Hepatocyte (in vitro differentiated cells): ENCODE data around the gene LDLRAD4. TPM values are rescaled to one million over a fixed set of nuclear protein-coding genes. Genes with fewer than 3 reads are reported as not detected.

Experiments used
- DNase-seq: peaks from one replicate; pipeline ENCODE4 v3.0.0-alpha.2; 2016; ENCODE audit warnings: low spot score
- H2AFZ ChIP-seq: fragments of 200-600 bp; sonication (generic); 2 replicates; pipeline ENCODE4 v1.6.0; 2016; ENCODE audit warnings: antibody characterized with exemption, mild to moderate bottlenecking
- H3K27ac ChIP-seq: fragments of 200-600 bp; sonication (generic); 2 replicates; pipeline ENCODE4 v1.5.1; 2016; ENCODE audit warnings: mild to moderate bottlenecking
- H3K27me3 ChIP-seq: fragments of 200-600 bp; sonication (generic); 2 replicates; pipeline ENCODE4 v1.6.1; 2016
- H3K36me3 ChIP-seq: fragments of 200-600 bp; sonication (generic); replicated peaks from 2 replicates; pipeline ENCODE4 v1.5.1; 2016; ENCODE audit warnings: low read depth; ENCODE audit not compliant: insufficient read depth
- H3K4me1 ChIP-seq: fragments of 200-600 bp; sonication (generic); 2 replicates; pipeline ENCODE4 v1.5.1; 2016; ENCODE audit warnings: mild to moderate bottlenecking, moderate library complexity; ENCODE audit not compliant: insufficient read depth
- H3K4me2 ChIP-seq: fragments of 200-600 bp; sonication (generic); 2 replicates; pipeline ENCODE4 v1.6.0; 2016
- H3K4me3 ChIP-seq: fragments of 200-600 bp; sonication (generic); 2 replicates; pipeline ENCODE4 v1.5.1; 2016; ENCODE audit warnings: mild to moderate bottlenecking
- H3K79me2 ChIP-seq: fragments of 200-600 bp; sonication (generic); 2 replicates; pipeline ENCODE4 v1.6.0; 2017; ENCODE audit warnings: mild to moderate bottlenecking
- H3K9me2 ChIP-seq: fragments of 200-600 bp; sonication (generic); replicated peaks from 2 replicates; pipeline ENCODE4 v1.6.0; 2017; ENCODE audit warnings: mild to moderate bottlenecking; ENCODE audit not compliant: insufficient read depth
- H3K9me3 ChIP-seq: fragments of 200-600 bp; sonication (generic); 2 replicates; pipeline ENCODE4 v1.5.1; 2016; ENCODE audit warnings: low read depth, mild to moderate bottlenecking
- H4K20me1 ChIP-seq: fragments of 200-600 bp; sonication (generic); 2 replicates; pipeline ENCODE4 v1.6.0; 2016; ENCODE audit warnings: mild to moderate bottlenecking; ENCODE audit not compliant: insufficient read depth, poor library complexity, severe bottlenecking
- EZH2 ChIP-seq: fragments of 200-600 bp; sonication (generic); IDR thresholded peaks from 2 replicates; pipeline ENCODE4 v1.6.1; 2016; ENCODE audit warnings: antibody characterized with exemption, mild to moderate bottlenecking, borderline replicate concordance
- EZH2phosphoT487 ChIP-seq: fragments of 200-600 bp; sonication (generic); IDR thresholded peaks from one replicate; pipeline ENCODE4 v1.6.1; 2018; ENCODE audit warnings: antibody characterized with exemption, mild to moderate bottlenecking, low read depth, moderate library complexity; ENCODE audit not compliant: unreplicated experiment, severe bottlenecking
- WGBS: methylation state at CpG from one replicate; pipeline ENCODE4 v1.1.6; 2016; ENCODE audit warnings: low lambda C conversion rate; ENCODE audit errors: missing lambda C conversion rate; 5-methylcytosine and 5-hydroxymethylcytosine counted together
- polyA plus RNA-seq: library from polyadenylated mRNA; unstranded; fragments of >200 nt; fragmentation: Nextera tagmentation; extraction: Ambion mirVana; gene quantifications from 2 replicates; pipeline ENCODE4 v1.2.1, GENCODE V29; 2016
- total RNA-seq: library from RNA; depleted of rRNA; stranded (reverse); fragments of >200 nt; gene quantifications from 2 replicates; pipeline ENCODE4 v1.2.3, GENCODE V29; 2014
- TF ChIP-seq, protein P1 (sequence below): fragments of 200-600 bp; sonication (generic); IDR thresholded peaks from 2 replicates; pipeline ENCODE4 v1.5.1; 2016; ENCODE audit warnings: antibody characterized with exemption, mild to moderate bottlenecking; ENCODE audit not compliant: poor library complexity

The LDLRAD4 gene
- total and polyA plus RNA-seq, 2 experiments from 2014 or later = 15.1 to 29.0 TPM

DNA sequence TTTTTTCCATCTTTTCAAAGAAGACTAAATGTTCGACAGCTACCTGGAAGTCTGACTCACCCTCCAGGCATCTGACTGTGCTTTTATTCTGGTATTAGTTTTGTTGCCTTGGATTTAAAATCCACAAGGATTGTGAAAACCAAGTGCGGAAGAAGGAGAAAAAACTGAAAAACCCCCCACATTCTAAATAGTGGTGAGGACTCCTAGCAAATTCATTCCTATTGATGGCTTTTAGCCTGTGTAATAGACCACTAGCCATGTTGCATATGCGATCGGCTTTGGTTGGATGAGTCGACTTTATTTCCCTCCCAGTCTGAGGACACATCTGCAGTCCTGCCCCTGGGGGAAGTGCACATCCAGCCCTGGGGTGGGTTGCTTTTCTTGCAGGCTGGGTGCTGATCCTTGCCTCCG is 16.9 kb downstream of the LDLRAD4 start:
- H3K36me3 ChIP-seq = no peaks in the 10 kb centered on the region
- H3K9me2 ChIP-seq = no peaks in the 10 kb centered on the region
- TF ChIP-seq EZH2phosphoT487 = no peak
- TF ChIP-seq EZH2 = no peak
- TF ChIP-seq, protein P1, sequence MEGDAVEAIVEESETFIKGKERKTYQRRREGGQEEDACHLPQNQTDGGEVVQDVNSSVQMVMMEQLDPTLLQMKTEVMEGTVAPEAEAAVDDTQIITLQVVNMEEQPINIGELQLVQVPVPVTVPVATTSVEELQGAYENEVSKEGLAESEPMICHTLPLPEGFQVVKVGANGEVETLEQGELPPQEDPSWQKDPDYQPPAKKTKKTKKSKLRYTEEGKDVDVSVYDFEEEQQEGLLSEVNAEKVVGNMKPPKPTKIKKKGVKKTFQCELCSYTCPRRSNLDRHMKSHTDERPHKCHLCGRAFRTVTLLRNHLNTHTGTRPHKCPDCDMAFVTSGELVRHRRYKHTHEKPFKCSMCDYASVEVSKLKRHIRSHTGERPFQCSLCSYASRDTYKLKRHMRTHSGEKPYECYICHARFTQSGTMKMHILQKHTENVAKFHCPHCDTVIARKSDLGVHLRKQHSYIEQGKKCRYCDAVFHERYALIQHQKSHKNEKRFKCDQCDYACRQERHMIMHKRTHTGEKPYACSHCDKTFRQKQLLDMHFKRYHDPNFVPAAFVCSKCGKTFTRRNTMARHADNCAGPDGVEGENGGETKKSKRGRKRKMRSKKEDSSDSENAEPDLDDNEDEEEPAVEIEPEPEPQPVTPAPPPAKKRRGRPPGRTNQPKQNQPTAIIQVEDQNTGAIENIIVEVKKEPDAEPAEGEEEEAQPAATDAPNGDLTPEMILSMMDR = no peak
- H3K4me1 ChIP-seq = peaks cover 4% of the 10 kb centered on the region
- peaks cover 16% of the 10 kb centered on the region for H4K20me1 ChIP-seq
- H3K27me3 ChIP-seq = no peaks in the 10 kb centered on the region
- peak overlapping the region; percentile 7 for H3K4me2 ChIP-seq
- H2AFZ ChIP-seq = no peak overlapping the region
- peaks cover 8% of the 10 kb centered on the region for H3K79me2 ChIP-seq
- peak overlapping the region; percentile 9 for H3K27ac ChIP-seq
- 51% methylated on average over 6 of the region's 6 CpGs for WGBS
- no peak overlapping the region for H3K4me3 ChIP-seq
- DNase-seq = no peak
- H3K9me3 ChIP-seq = no peaks in the 10 kb centered on the region

DNA sequence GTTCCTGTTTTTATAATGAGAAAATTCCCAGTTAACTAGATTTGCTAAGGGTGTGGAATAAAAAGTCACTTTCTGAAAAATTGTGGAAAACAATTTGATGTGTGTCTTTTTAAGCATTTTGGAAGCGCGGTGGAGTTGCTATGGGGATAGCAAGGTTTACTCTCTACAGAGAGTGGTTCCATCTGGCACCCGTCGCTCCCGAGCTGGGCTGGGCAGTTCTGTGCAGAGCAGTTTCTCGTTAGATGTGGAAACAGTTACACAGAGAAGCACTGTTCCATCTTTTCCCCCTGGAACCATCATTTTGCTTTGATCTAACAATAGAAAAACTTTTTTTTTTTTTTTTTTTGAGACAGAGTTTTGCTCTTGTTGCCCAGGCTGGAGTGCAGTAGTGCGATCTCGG is 17.4 kb downstream of the LDLRAD4 start:
- Histone ChIP-seq H3K9me2 (no peaks in the 10 kb centered on the region), H3K9me3 (no peaks in the 10 kb centered on the region), H3K36me3 (no peaks in the 10 kb centered on the region), H3K27ac (peak overlapping the region; percentile 9), H3K4me1 (peaks cover 4% of the 10 kb centered on the region), H3K4me2 (peak overlapping the region; percentile 7), H3K27me3 (no peaks in the 10 kb centered on the region), H4K20me1 (peaks cover 16% of the 10 kb centered on the region), H3K4me3 (no peak overlapping the region), H3K79me2 (peaks cover 8% of the 10 kb centered on the region), H2AFZ (no peak overlapping the region)
- DNase-seq = peak; percentile 50
- 53% methylated on average over 8 of the region's 8 CpGs for WGBS
- TF ChIP-seq EZH2 = no peak
- TF ChIP-seq EZH2phosphoT487 = no peak
- TF ChIP-seq, protein P1 = no peak

DNA sequence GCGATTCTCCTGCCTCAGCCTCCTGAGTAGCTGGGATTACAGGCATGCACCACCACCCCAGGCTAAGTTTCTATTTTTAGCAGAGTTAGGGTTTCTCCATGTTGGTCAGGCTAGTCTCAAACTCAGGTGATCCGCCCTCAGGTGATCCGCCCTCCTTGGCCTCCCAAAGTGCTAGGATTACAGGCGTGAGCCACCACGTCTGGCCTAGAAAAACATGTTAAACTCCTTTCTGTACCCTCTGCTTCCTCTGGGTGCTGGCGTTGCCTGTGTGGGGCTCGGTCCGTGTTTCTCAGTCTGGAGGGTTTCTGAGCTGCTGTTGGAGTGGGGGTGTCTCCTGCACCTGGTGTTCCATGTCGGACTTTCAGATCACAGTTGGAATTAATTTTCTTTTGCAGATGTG is 17.9 kb downstream of the LDLRAD4 start:
- TF ChIP-seq EZH2phosphoT487 = no peak
- TF ChIP-seq, protein P1 = no peak
- TF ChIP-seq EZH2 = no peak
- Histone ChIP-seq H3K4me3 (no peak overlapping the region), H3K9me3 (no peaks in the 10 kb centered on the region), H3K79me2 (peaks cover 8% of the 10 kb centered on the region), H3K4me1 (peaks cover 4% of the 10 kb centered on the region), H3K36me3 (no peaks in the 10 kb centered on the region), H3K27me3 (no peaks in the 10 kb centered on the region), H2AFZ (no peak overlapping the region), H3K4me2 (no peak overlapping the region), H3K27ac (no peak overlapping the region), H3K9me2 (no peaks in the 10 kb centered on the region), H4K20me1 (peaks cover 16% of the 10 kb centered on the region)
- DNase-seq = no peak
- 89% methylated on average over 9 of the region's 9 CpGs for WGBS

DNA sequence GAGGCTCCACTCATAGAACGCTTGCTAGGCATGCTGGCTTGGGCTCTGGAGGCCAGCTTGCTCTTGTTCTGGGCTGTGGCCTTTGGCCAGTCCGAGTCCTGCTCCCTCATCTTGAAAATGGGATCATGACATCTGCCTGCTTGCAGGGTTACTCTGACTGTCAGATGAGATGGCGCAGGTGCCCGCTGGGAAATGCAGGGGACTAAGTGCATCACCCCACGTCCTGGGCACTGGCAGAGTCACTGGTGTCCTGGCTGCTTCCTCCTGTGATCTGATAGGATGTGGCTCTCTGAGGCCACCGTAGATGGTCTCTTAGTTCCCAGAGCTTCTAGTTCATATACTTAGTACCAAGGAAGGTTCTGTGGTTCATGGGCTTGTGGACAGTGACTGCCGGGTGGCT is 18.5 kb downstream of the LDLRAD4 start:
- H3K9me3 ChIP-seq = no peaks in the 10 kb centered on the region
- no peaks in the 10 kb centered on the region for H3K36me3 ChIP-seq
- peaks cover 8% of the 10 kb centered on the region for H3K79me2 ChIP-seq
- H3K9me2 ChIP-seq = no peaks in the 10 kb centered on the region
- H4K20me1 ChIP-seq = peaks cover 16% of the 10 kb centered on the region
- H3K4me3 ChIP-seq = no peak overlapping the region
- TF ChIP-seq EZH2phosphoT487 = no peak
- no peak overlapping the region for H3K27ac ChIP-seq
- H3K4me2 ChIP-seq = no peak overlapping the region
- DNase-seq = no peak
- no peak overlapping the region for H2AFZ ChIP-seq
- 94% methylated on average over 7 of the region's 7 CpGs for WGBS
- H3K27me3 ChIP-seq = no peaks in the 10 kb centered on the region
- peaks cover 4% of the 10 kb centered on the region for H3K4me1 ChIP-seq
